CD4-positive, CD25-positive, alpha-beta regulatory T cell (primary cell): ENCODE measurements around the gene ENPP6. TPM values are rescaled to one million over a fixed set of nuclear protein-coding genes. Genes with fewer than 3 reads are reported as not detected.

Source experiments
- ATAC-seq, 2 donors: fragments of 150-1000 bp; cut with Tn5 transposase; one replicate each; pipeline ENCODE4 v1.10.0; 2021; ENCODE audit warnings: low read depth in 2 of 2, moderate number of reproducible peaks in 2 of 2, moderate library complexity in 1 of 2
- DNase-seq, 3 donors: peaks; one replicate each; pipeline versions ENCODE4 v3.0.0 to v3.0.0-alpha.2; 2012 to 2022; ENCODE audit warnings: mixed read lengths in 1 of 3
- H3K27ac ChIP-seq: one replicate; pipeline ENCODE4 v1.7.0; 2013; ENCODE audit warnings: mild to moderate bottlenecking, low read length; ENCODE audit not compliant: insufficient read depth, poor library complexity, severe bottlenecking
- H3K27me3 ChIP-seq: one replicate; pipeline ENCODE4 v1.7.0; 2013; ENCODE audit warnings: low read length; ENCODE audit not compliant: control insufficient read depth, insufficient read depth
- H3K36me3 ChIP-seq: one replicate; pipeline ENCODE4 v1.7.0; 2013; ENCODE audit warnings: mild to moderate bottlenecking, low read length, moderate library complexity; ENCODE audit not compliant: control insufficient read depth, insufficient read depth
- H3K4me1 ChIP-seq: 2 replicates; pipeline ENCODE4 v1.7.0; 2013; ENCODE audit warnings: mild to moderate bottlenecking, low read length; ENCODE audit not compliant: insufficient read depth, control insufficient read depth, poor library complexity, severe bottlenecking
- H3K4me3 ChIP-seq: one replicate; pipeline ENCODE4 v1.7.0; 2013; ENCODE audit warnings: low read depth, mild to moderate bottlenecking, low read length, moderate library complexity
- H3K9me3 ChIP-seq, 2 experiments: 1 replicate in 1 of 2; 2 replicates in 1 of 2; pipeline ENCODE4 v1.7.0; 2013; ENCODE audit warnings: low read length in 2 of 2, mild to moderate bottlenecking in 1 of 2, moderate library complexity in 1 of 2; ENCODE audit not compliant: control insufficient read depth in 2 of 2
- H3K27ac Mint-ChIP-seq, 3 donors: one replicate each; pipeline ENCODE4 v1.8.0; 2020 to 2022; ENCODE audit warnings: mild to moderate bottlenecking in 3 of 3, mixed read lengths in 3 of 3, moderate library complexity in 2 of 3
- H3K27me3 Mint-ChIP-seq: one replicate; pipeline ENCODE4 v1.8.0; 2022; ENCODE audit warnings: mild to moderate bottlenecking, mixed read lengths
- H3K36me3 Mint-ChIP-seq: one replicate; pipeline ENCODE4 v1.8.0; 2020; ENCODE audit warnings: mixed read lengths
- H3K4me1 Mint-ChIP-seq, 4 donors: one replicate each; pipeline ENCODE4 v1.8.0; 2020 to 2022; ENCODE audit warnings: mixed read lengths in 4 of 4, mild to moderate bottlenecking in 1 of 4
- H3K4me3 Mint-ChIP-seq, 4 donors: one replicate each; pipeline ENCODE4 v1.8.0; 2020 to 2022; ENCODE audit warnings: mild to moderate bottlenecking in 4 of 4, mixed read lengths in 4 of 4, moderate library complexity in 3 of 4
- H3K9me3 Mint-ChIP-seq, 7 donors: one replicate each; pipeline ENCODE4 v1.8.0; 2020 to 2022; ENCODE audit warnings: mixed read lengths in 7 of 7, mild to moderate bottlenecking in 3 of 7, moderate library complexity in 2 of 7
- polyA plus RNA-seq, 4 donors: library from polyadenylated mRNA; unstranded; fragments of 300-500 nt; fragmentation: Illumina TruSeq; gene quantifications; one replicate each; pipeline ENCODE4 v1.2.3, GENCODE V29; 2021
- total RNA-seq: library from RNA; stranded (reverse); gene quantifications from one replicate; pipeline ENCODE4 v1.2.3, GENCODE V29; 2022

Gene ENPP6
- total and polyA plus RNA-seq, 5 donors from 2014 or later = not detected

DNA sequence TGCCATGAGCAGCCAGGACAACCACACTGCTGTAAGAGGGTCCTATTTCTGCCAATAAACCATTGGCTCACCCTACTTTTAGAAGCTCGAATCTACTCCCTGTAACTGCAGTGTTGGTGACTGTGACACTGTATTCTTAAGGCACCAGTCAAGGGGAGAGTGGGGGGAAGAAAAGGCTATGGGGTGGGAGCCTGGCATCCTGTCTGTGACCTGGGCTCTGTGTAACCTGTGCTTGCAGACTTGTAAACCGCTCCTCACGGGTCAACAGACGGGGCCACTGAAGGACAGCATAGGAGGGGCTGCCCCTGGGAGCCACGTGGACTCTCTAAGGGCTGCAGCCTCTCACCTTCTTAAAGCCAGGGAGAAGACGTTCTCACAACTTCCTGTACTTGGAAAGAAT is 42.2 kb upstream of the ENPP6 start:
- no peaks in the 10 kb centered on the region for H3K36me3 Mint-ChIP-seq
- H3K4me3 Mint-ChIP-seq = no peak overlapping the region
- Histone ChIP-seq H3K4me1 (peaks cover 7% of the 10 kb centered on the region), H3K27me3 (no peaks in the 10 kb centered on the region), H3K4me3 (no peak overlapping the region), H3K27ac (no peak overlapping the region), H3K36me3 (no peaks in the 10 kb centered on the region), H3K9me3 (no peaks in the 10 kb centered on the region)
- H3K4me1 Mint-ChIP-seq = peaks cover 5 to 6% (median 6%) of the 10 kb centered on the region in 4 donors
- DNase-seq (no peak), ATAC-seq (no peak)
- H3K9me3 Mint-ChIP-seq = no peaks in the 10 kb centered on the region
- H3K27ac Mint-ChIP-seq = no peak overlapping the region
- no peaks in the 10 kb centered on the region for H3K27me3 Mint-ChIP-seq

DNA sequence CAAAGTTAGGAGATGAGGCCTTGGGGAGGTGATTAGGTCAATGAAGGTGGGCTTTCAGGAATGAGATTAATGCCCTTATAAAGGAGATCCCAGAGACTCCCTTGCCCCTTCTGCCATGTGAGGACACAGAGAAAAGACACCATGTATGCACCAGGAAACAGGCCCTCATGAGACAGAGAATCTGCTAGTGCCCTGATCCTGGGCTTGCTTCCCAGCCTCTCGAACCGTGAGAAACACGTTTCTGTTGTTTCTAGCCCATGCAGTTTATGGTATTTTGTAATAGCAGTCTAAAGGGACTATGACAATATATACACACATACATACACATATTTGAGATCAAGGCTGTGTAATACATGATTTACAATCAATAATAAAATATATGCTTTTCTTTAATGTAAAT is 41.4 kb upstream of the ENPP6 start:
- Mint-ChIP-seq H3K4me3 (no peak overlapping the region), H3K4me1 (peaks cover 2 to 4% (median 2%) of the 10 kb centered on the region in 4 donors), H3K36me3 (no peaks in the 10 kb centered on the region), H3K9me3 (no peaks in the 10 kb centered on the region), H3K27me3 (no peaks in the 10 kb centered on the region), H3K27ac (no peak overlapping the region)
- no peaks in the 10 kb centered on the region for H3K9me3 ChIP-seq
- ATAC-seq (no peak), DNase-seq (no peak)
- no peaks in the 10 kb centered on the region for H3K27me3 ChIP-seq
- H3K27ac ChIP-seq = no peak overlapping the region
- H3K4me1 ChIP-seq = peaks cover 3% of the 10 kb centered on the region
- no peaks in the 10 kb centered on the region for H3K36me3 ChIP-seq
- no peak overlapping the region for H3K4me3 ChIP-seq

DNA sequence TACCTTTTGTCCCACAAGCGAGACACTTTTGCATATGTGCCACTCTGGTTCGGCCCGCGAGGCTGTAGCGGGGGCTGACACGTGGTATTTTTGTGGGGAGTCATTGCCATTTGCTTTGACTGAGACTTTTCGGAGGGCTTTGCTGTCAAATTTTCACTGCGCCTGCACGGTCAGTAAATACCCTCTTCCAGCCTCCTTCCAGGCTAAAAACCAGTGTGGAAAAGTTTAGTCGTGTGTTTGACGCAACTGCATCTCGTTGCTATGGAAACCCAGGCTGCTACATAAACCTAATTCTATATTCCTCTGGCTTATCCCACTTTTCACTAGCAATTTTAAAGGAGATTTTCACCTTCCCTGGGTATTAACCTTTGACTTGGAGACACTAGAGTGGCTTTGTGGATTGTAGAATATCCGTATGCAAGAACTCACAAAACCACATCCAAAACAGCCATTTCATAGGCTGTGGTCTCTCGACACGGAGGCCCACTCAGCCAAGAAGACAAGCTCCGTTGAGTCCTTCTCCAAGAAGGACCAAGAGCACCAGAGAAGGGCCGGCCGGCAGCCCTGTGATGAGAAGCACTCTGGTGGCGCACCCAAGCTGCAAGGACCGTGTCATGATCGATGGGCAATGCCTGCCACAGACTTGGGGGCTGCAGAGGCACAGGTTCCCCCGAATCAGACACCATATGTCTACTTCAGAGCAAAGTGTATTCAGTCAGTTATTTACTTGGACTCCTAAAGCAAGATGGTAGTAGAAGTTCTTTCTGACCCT is 38.4 kb upstream of the ENPP6 start:
- no peak for ATAC-seq
- H3K36me3 Mint-ChIP-seq = no peaks in the 10 kb centered on the region
- H3K27me3 Mint-ChIP-seq = peaks cover 3% of the 10 kb centered on the region
- no peaks in the 10 kb centered on the region for H3K4me1 ChIP-seq
- H3K9me3 Mint-ChIP-seq = peaks cover 0 to 2% (median 0%) of the 10 kb centered on the region in 7 donors
- H3K4me3 Mint-ChIP-seq = no peak overlapping the region
- no peak for DNase-seq
- H3K27ac ChIP-seq = no peak overlapping the region
- H3K27ac Mint-ChIP-seq = no peak overlapping the region
- H3K4me1 Mint-ChIP-seq = peaks cover 0 to 3% (median 2%) of the 10 kb centered on the region in 4 donors
- H3K4me3 ChIP-seq = no peak overlapping the region
- H3K27me3 ChIP-seq = no peaks in the 10 kb centered on the region
- H3K9me3 ChIP-seq = no peaks in the 10 kb centered on the region
- no peaks in the 10 kb centered on the region for H3K36me3 ChIP-seq

DNA sequence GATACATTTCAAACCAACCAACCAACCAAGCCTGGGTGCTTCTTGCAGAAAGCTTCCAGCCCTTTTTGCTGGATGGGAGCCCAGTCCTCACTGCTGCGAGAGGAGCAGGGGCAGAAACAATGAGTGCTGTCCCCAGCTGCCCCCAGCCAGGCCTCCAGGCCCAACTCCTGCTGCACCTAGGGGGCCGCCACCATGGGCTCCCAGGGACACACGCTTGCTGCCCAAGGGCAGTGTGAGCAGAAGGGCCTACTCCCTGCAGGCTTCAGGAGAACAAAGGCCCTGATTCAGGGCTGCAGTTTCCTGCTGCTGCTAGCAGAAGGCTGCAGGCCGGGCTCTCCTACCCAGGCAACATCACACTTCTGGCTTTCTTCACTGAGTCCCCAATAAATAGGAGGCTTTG is 37.7 kb upstream of the ENPP6 start:
- Histone ChIP-seq H3K27ac (no peak overlapping the region), H3K36me3 (no peaks in the 10 kb centered on the region), H3K27me3 (no peaks in the 10 kb centered on the region), H3K9me3 (no peaks in the 10 kb centered on the region), H3K4me3 (no peak overlapping the region), H3K4me1 (no peaks in the 10 kb centered on the region)
- DNase-seq = no peak
- Mint-ChIP-seq H3K4me3 (no peak overlapping the region), H3K4me1 (peaks cover 3 to 10% (median 5%) of the 10 kb centered on the region in 4 donors), H3K36me3 (no peaks in the 10 kb centered on the region), H3K27ac (no peak overlapping the region), H3K9me3 (peaks cover 0 to 2% (median 0%) of the 10 kb centered on the region in 7 donors), H3K27me3 (peaks cover 10% of the 10 kb centered on the region)
- no peak for ATAC-seq

- Histone ChIP-seq H3K27me3 (peaks cover 4% of the 10 kb centered on the region), H3K4me1 (no peaks in the 10 kb centered on the region), H3K4me3 (no peak overlapping the region), H3K9me3 (no peaks in the 10 kb centered on the region), H3K36me3 (no peaks in the 10 kb centered on the region), H3K27ac (no peak overlapping the region)
- H3K27ac Mint-ChIP-seq = no peak overlapping the region
- no peak overlapping the region for H3K4me3 Mint-ChIP-seq
- no peaks in the 10 kb centered on the region for H3K36me3 Mint-ChIP-seq
- peaks cover 0 to 2% (median 0%) of the 10 kb centered on the region in 7 donors for H3K9me3 Mint-ChIP-seq
- H3K4me1 Mint-ChIP-seq = peaks cover 3 to 10% (median 5%) of the 10 kb centered on the region in 4 donors
- DNase-seq (no peak), ATAC-seq (no peak)
- peaks cover 16% of the 10 kb centered on the region for H3K27me3 Mint-ChIP-seq
These were observed 35.4 kb upstream of the ENPP6 start for GRCh38 chr4:184253072-184253420.

DNA sequence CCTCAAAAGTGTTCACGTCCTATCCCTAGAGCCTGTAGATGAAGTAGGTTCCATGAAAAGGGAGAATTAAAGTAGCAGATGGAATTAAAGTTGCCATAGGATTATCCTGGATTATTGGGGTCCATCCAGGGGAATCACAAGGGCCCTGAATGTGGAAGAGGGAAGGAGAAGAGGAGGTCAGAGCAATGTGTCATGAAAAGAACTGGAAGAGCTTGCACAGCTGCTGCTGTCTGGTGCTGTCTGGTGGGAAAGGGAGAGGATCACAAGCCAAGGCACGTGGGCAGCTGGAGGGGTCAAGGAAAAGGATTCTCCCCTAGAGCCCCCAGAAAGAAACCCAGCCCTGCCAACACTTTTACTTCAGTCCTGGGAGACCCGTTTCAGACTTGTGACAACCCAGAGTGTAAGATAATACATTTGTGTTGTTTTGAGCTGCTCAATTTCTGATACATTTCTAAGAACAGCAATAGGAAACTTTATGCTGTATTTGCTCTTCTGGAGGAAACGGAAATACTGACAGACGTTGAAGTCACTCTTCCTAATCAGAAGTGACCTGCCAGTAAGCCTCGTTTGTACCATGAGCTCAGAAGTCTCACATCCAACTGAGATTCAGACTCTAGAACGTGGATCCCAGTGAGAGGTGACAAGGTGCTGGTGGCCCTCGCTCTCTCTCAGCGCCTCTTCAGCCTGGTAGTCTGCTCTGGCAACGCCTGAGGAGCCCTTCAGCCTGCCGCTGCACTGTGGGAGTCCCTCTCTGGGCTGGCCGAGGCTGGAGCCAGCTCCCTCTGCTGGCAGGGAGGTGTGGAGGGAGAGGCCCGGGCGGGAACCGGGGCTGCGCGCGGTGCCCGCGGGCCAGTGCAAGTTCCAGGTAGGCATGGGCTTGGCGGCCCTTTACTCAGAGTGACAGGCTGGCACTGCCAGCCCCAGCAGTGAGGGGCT is 34.7 kb upstream of the ENPP6 start:
- Mint-ChIP-seq H3K4me3 (no peak overlapping the region), H3K27me3 (peaks cover 22% of the 10 kb centered on the region), H3K9me3 (peaks cover 0 to 2% (median 0%) of the 10 kb centered on the region in 7 donors), H3K36me3 (no peaks in the 10 kb centered on the region), H3K4me1 (peaks cover 3 to 10% (median 5%) of the 10 kb centered on the region in 4 donors), H3K27ac (no peak overlapping the region)
- H3K36me3 ChIP-seq = no peaks in the 10 kb centered on the region
- DNase-seq (peak in 1 of 3 donors; percentile 61), ATAC-seq (no peak)
- H3K27ac ChIP-seq = no peak overlapping the region
- H3K4me3 ChIP-seq = no peak overlapping the region
- no peaks in the 10 kb centered on the region for H3K9me3 ChIP-seq
- H3K4me1 ChIP-seq = no peaks in the 10 kb centered on the region
- peaks cover 4% of the 10 kb centered on the region for H3K27me3 ChIP-seq

DNA sequence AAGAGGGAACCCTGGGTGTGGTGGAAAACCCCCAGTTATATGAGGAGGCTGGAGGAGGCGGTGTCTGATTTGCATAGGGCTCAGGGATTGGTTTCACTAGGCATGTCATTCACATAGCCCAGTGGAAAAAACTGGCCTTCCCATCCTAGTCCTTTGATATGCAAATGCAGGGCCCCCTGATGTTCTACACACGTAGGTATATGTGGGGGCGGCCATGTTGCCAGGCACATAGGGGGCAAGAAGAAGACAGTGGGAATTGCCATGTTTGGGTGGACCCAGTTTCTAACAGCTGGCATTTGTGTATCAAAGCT is 34.0 kb upstream of the ENPP6 start:
- H3K4me3 ChIP-seq = no peak overlapping the region
- DNase-seq (no peak), ATAC-seq (no peak)
- H3K27me3 ChIP-seq = peaks cover 4% of the 10 kb centered on the region
- no peak overlapping the region for H3K27ac ChIP-seq
- Mint-ChIP-seq H3K36me3 (no peaks in the 10 kb centered on the region), H3K27ac (no peak overlapping the region), H3K4me1 (peaks cover 3 to 10% (median 5%) of the 10 kb centered on the region in 4 donors), H3K27me3 (peaks cover 26% of the 10 kb centered on the region), H3K9me3 (peaks cover 0 to 2% (median 0%) of the 10 kb centered on the region in 7 donors), H3K4me3 (no peak overlapping the region)
- no peaks in the 10 kb centered on the region for H3K4me1 ChIP-seq
- no peaks in the 10 kb centered on the region for H3K9me3 ChIP-seq
- no peaks in the 10 kb centered on the region for H3K36me3 ChIP-seq
